Panc1 (cell line): Measurements from ENCODE around the gene BRME1.

Experiments used
- CTCF ChIP-seq: fragments of 450-650 bp; IDR thresholded peaks from 2 replicates; pipeline ENCODE4 v1.5.1; 2017; ENCODE audit warnings: mild to moderate bottlenecking
- POLR2AphosphoS5 ChIP-seq: IDR thresholded peaks from 2 replicates; pipeline ENCODE4 v1.6.1; 2012; ENCODE audit warnings: mild to moderate bottlenecking, low read depth, low read length, moderate library complexity
- REST ChIP-seq, 2 experiments: IDR thresholded peaks; 2 replicates each; pipeline ENCODE4 v1.6.1; 2011 to 2012; ENCODE audit warnings: low read depth in 2 of 2, control low read depth in 1 of 2, low read length in 1 of 2, mild to moderate bottlenecking in 1 of 2, moderate library complexity in 1 of 2; ENCODE audit not compliant: insufficient read depth in 1 of 2
- SIN3A ChIP-seq: IDR thresholded peaks from 2 replicates; pipeline ENCODE4 v1.6.1; 2012; ENCODE audit warnings: low read depth, mild to moderate bottlenecking, low read length, moderate library complexity, borderline replicate concordance; ENCODE audit not compliant: insufficient read depth
- TCF7L2 ChIP-seq: IDR thresholded peaks from 2 replicates; pipeline ENCODE4 v1.6.1; 2011; ENCODE audit warnings: mild to moderate bottlenecking, low read depth, low read length, inconsistent platforms

GRCh38 chr19:13894552-13894951 is 11.4 kb downstream of the BRME1 start:
- TF ChIP-seq CTCF (no peak), TCF7L2 (no peak), POLR2AphosphoS5 (no peak), SIN3A (no peak), REST (IDR thresholded peaks at IDR 0.05; ENCODE audit: insufficient read depth in 1 of 2, low read depth in 2 of 2, low read length in 1 of 2) (no peak)
